ENCODE data around the gene GJB6.

Gene GJB6

GRCh38 chr13:20193907-20194631, 38.0 kb downstream of the GJB6 start:
- no peak for TF ChIP-seq REST (IDR thresholded peaks at IDR 0.05; ENCODE audit: insufficient read depth in 1 of 2, low read depth in 2 of 2, low read length in 2 of 2)
- TF ChIP-seq FOXP2 (optimal IDR thresholded peaks at IDR 0.05; ENCODE audit: borderline replicate concordance, extremely low read depth, extremely low read length, insufficient read depth) = no peak
- TF ChIP-seq SIN3A (IDR thresholded peaks at IDR 0.05; ENCODE audit: borderline replicate concordance, insufficient read depth, low read length) = no peak
- no peak for TF ChIP-seq TAF1 (IDR thresholded peaks at IDR 0.05; ENCODE audit: borderline replicate concordance, insufficient read depth, low read length)
- TF ChIP-seq POLR2AphosphoS5 (IDR thresholded peaks at IDR 0.05; ENCODE audit: low read depth, low read length) = no peak

GRCh38 chr13:20193162-20193906, 38.8 kb downstream of the GJB6 start:
- TF ChIP-seq POLR2AphosphoS5 (IDR thresholded peaks at IDR 0.05; ENCODE audit: low read depth, low read length) (no peak), SIN3A (IDR thresholded peaks at IDR 0.05; ENCODE audit: borderline replicate concordance, insufficient read depth, low read length) (no peak), FOXP2 (optimal IDR thresholded peaks at IDR 0.05; ENCODE audit: borderline replicate concordance, extremely low read depth, extremely low read length, insufficient read depth) (no peak), REST (IDR thresholded peaks at IDR 0.05; ENCODE audit: insufficient read depth in 1 of 2, low read depth in 2 of 2, low read length in 2 of 2) (no peak), TAF1 (IDR thresholded peaks at IDR 0.05; ENCODE audit: borderline replicate concordance, insufficient read depth, low read length) (no peak)

- TF ChIP-seq REST (IDR thresholded peaks at IDR 0.05; ENCODE audit: insufficient read depth in 1 of 2, low read depth in 2 of 2, low read length in 2 of 2) (no peak), POLR2AphosphoS5 (IDR thresholded peaks at IDR 0.05; ENCODE audit: low read depth, low read length) (no peak), TAF1 (IDR thresholded peaks at IDR 0.05; ENCODE audit: borderline replicate concordance, insufficient read depth, low read length) (no peak), SIN3A (IDR thresholded peaks at IDR 0.05; ENCODE audit: borderline replicate concordance, insufficient read depth, low read length) (no peak), FOXP2 (optimal IDR thresholded peaks at IDR 0.05; ENCODE audit: borderline replicate concordance, extremely low read depth, extremely low read length, insufficient read depth) (no peak)
Observed at GRCh38 chr13:20192836-20193161, 39.3 kb downstream of the GJB6 start, which contains the start of gene GJB2. Gene GJB2 (minus strand): TSS chr13:20192938. CDS start chr13:20189581, 3,357 bp downstream.

- TF ChIP-seq POLR2AphosphoS5 (IDR thresholded peaks at IDR 0.05; ENCODE audit: low read depth, low read length) = no peak
- TF ChIP-seq REST (IDR thresholded peaks at IDR 0.05; ENCODE audit: insufficient read depth in 1 of 2, low read depth in 2 of 2, low read length in 2 of 2) = no peak
- TF ChIP-seq SIN3A (IDR thresholded peaks at IDR 0.05; ENCODE audit: borderline replicate concordance, insufficient read depth, low read length) = no peak
- no peak for TF ChIP-seq FOXP2 (optimal IDR thresholded peaks at IDR 0.05; ENCODE audit: borderline replicate concordance, extremely low read depth, extremely low read length, insufficient read depth)
- TF ChIP-seq TAF1 (IDR thresholded peaks at IDR 0.05; ENCODE audit: borderline replicate concordance, insufficient read depth, low read length) = no peak
Observed at GRCh38 chr13:20192158-20192835, 39.8 kb downstream of the GJB6 start.

All from PFSK-1 (cell line).